NCI-H526 (cell line): ENCODE results near the gene CCDC181.
"Not testable (repeated sequence)": the region's sequence is repeated elsewhere in the genome, so short reads cannot be mapped to it uniquely, and the experiment has no call there.

Experiments used
- DNase-seq, 2 experiments: peaks; one replicate each; lab custom pipeline; 2025; lab: John Stamatoyannopoulos, UW

CCDC181 gene

GRCh38 chr1:169427081-169427641 lies at the start of gene CCDC181:
Gene CCDC181, minus strand, starts transcription at chr1:169427474. Its CDS starts 2,547 bp downstream, at chr1:169424927.
- peak; percentile 90 to 96 for DNase-seq

GRCh38 chr1:169475806-169476387 lies 48.6 kb upstream of the CCDC181 start:
- no peak for DNase-seq

GRCh38 chr1:169474302-169474995 lies 47.2 kb upstream of the CCDC181 start:
- DNase-seq = no peak

GRCh38 chr1:169473347-169473746 lies 46.1 kb upstream of the CCDC181 start:
- DNase-seq = no peak

GRCh38 chr1:169472738-169473137 lies 45.5 kb upstream of the CCDC181 start:
- no peak for DNase-seq

GRCh38 chr1:169468982-169469381 lies 41.7 kb upstream of the CCDC181 start:
- no peak for DNase-seq

- DNase-seq = peak in 1 of 2 experiments; percentile 76
Observed at GRCh38 chr1:169466259-169467230, 39.3 kb upstream of the CCDC181 start.

- DNase-seq = no peak
Observed at GRCh38 chr1:169465281-169465680, 38.0 kb upstream of the CCDC181 start.

GRCh38 chr1:169462385-169462784 lies 35.1 kb upstream of the CCDC181 start:
- no peak for DNase-seq

- no peak for DNase-seq
Observed at GRCh38 chr1:169461390-169462000, 34.2 kb upstream of the CCDC181 start.

- no peak for DNase-seq
Observed at GRCh38 chr1:169460191-169460833, 33.0 kb upstream of the CCDC181 start.

- no peak for DNase-seq
Observed at GRCh38 chr1:169457443-169457842, 30.2 kb upstream of the CCDC181 start.

GRCh38 chr1:169456029-169456428 lies 28.8 kb upstream of the CCDC181 start:
- no peak for DNase-seq

- DNase-seq = no peak
Observed at GRCh38 chr1:169452921-169453320, 25.6 kb upstream of the CCDC181 start.

- no peak for DNase-seq
Observed at GRCh38 chr1:169451218-169451824, 24.0 kb upstream of the CCDC181 start.

- no peak for DNase-seq
Observed at GRCh38 chr1:169443923-169444322, 16.6 kb upstream of the CCDC181 start.

GRCh38 chr1:169426174-169426705 lies 1.0 kb downstream of the CCDC181 start:
- DNase-seq = peak in 1 of 2 experiments; percentile 10

GRCh38 chr1:169421309-169421708 lies 6.0 kb downstream of the CCDC181 start:
- DNase-seq = no peak

- no peak for DNase-seq
Observed at GRCh38 chr1:169414952-169415351, 12.3 kb downstream of the CCDC181 start.

GRCh38 chr1:169408340-169408739 lies 18.9 kb downstream of the CCDC181 start:
- DNase-seq = not testable (repeated sequence)
